H1 (cell line): ENCODE measurements around the gene TRIM9.

Experiments used
- CTCF ChIP-seq, 3 experiments: IDR thresholded peaks; 1 replicate in 2 of 3; 2 replicates in 1 of 3; pipeline versions ENCODE4 v1.5.1 to v1.6.1; 2011; ENCODE audit warnings: low read length in 3 of 3, mild to moderate bottlenecking in 3 of 3, inconsistent platforms in 2 of 3, low read depth in 1 of 3, moderate library complexity in 1 of 3; ENCODE audit not compliant: insufficient read depth in 1 of 3; ENCODE audit errors: control extremely low read depth in 1 of 3
- JUN ChIP-seq: IDR thresholded peaks from 2 replicates; pipeline ENCODE4 v1.6.1; 2011; ENCODE audit warnings: low read depth, mild to moderate bottlenecking, improper control_type of control experiment, low read length
- JUND ChIP-seq: IDR thresholded peaks from 2 replicates; pipeline ENCODE4 v1.6.1; 2011; ENCODE audit warnings: mild to moderate bottlenecking, improper control_type of control experiment, low read length
- POLR2A ChIP-seq, 2 experiments: IDR thresholded peaks; 1 replicate in 1 of 2; 2 replicates in 1 of 2; pipeline ENCODE4 v1.6.1; 2011; ENCODE audit warnings: low read depth in 2 of 2, low read length in 2 of 2, mild to moderate bottlenecking in 2 of 2; ENCODE audit errors: control extremely low read depth in 1 of 2
- SIX5 ChIP-seq: IDR thresholded peaks from 2 replicates; pipeline ENCODE4 v1.6.1; 2011; ENCODE audit warnings: mild to moderate bottlenecking, low read depth, low read length
- TEAD4 ChIP-seq: IDR thresholded peaks from 2 replicates; pipeline ENCODE4 v1.6.1; 2012; ENCODE audit warnings: low read depth, low read length, inconsistent platforms, mixed read lengths
- YY1 ChIP-seq: IDR thresholded peaks from 2 replicates; pipeline ENCODE4 v1.6.1; 2011; ENCODE audit warnings: low read depth, mild to moderate bottlenecking, low read length

GRCh38 chr14:50932592-50933495 lies 162.1 kb downstream of the TRIM9 start:
- no peak for TF ChIP-seq CTCF (IDR thresholded peaks at IDR 0.05; ENCODE audit: control extremely low read depth in 1 of 3, insufficient read depth in 1 of 3, low read depth in 1 of 3, low read length in 3 of 3)
- TF ChIP-seq POLR2A (IDR thresholded peaks at IDR 0.05; ENCODE audit: control extremely low read depth in 1 of 2, low read depth in 2 of 2, low read length in 2 of 2): no peak
- no peak for TF ChIP-seq YY1
- TF ChIP-seq SIX5: no peak
- no peak for TF ChIP-seq JUN
- TF ChIP-seq JUND: no peak
- no peak for TF ChIP-seq TEAD4
